Ascending aorta (tissue), 2 donors: Measurements from ENCODE around the gene RPS6KA4. TPM values are rescaled to one million over a fixed set of nuclear protein-coding genes. Genes with fewer than 3 reads are reported as not detected.

Experiments
- DNase-seq, 2 donors: peaks; one replicate each; pipeline ENCODE4 v3.0.0-alpha.2; 2019; ENCODE audit warnings: low spot score in 2 of 2
- H3K27ac ChIP-seq, 2 donors: fragments of 200-600 bp; sonication (generic); one replicate each; pipeline ENCODE4 v1.5.1; 2016 to 2017; ENCODE audit warnings: mild to moderate bottlenecking in 1 of 2
- H3K27me3 ChIP-seq: fragments of 200-600 bp; sonication (generic); one replicate; pipeline ENCODE4 v1.5.1; 2017
- H3K36me3 ChIP-seq, 2 donors: fragments of 200-600 bp; sonication (generic); one replicate each; pipeline ENCODE4 v1.5.1; 2016
- H3K4me1 ChIP-seq, 2 donors: fragments of 200-600 bp; sonication (generic); one replicate each; pipeline ENCODE4 v1.5.1; 2016 to 2017; ENCODE audit warnings: mild to moderate bottlenecking in 1 of 2
- H3K4me3 ChIP-seq, 2 donors: fragments of 200-600 bp; sonication (generic); one replicate each; pipeline ENCODE4 v1.5.1; 2016 to 2017; ENCODE audit warnings: mild to moderate bottlenecking in 1 of 2
- H3K9me3 ChIP-seq, 2 donors: fragments of 200-600 bp; sonication (generic); one replicate each; pipeline ENCODE4 v1.5.1; 2016
- CTCF ChIP-seq, 3 experiments: fragments of 200-600 bp in 2 of 3; fragments of 450-650 bp in 1 of 3; sonication (generic) in 2 of 3; IDR thresholded peaks; one replicate each; pipeline ENCODE4 v1.5.1; 2016 to 2019; ENCODE audit warnings: antibody characterized with exemption in 3 of 3, mild to moderate bottlenecking in 1 of 3, moderate library complexity in 1 of 3
- intact Hi-C: fragments of 100-400 bp; cut with DNase I; formaldehyde crosslinking; loops from one replicate; pipeline ENCODE4 v1.15.1; 2023
- total RNA-seq: library from RNA; depleted of rRNA; stranded (reverse); fragments of >200 nt; gene quantifications from one replicate; pipeline ENCODE4 v1.1.0, GENCODE V29; 2016

The RPS6KA4 gene
- total RNA-seq, 1 donor from 2014 or later, result 81.5 TPM

- Histone ChIP-seq H3K27ac (no peak overlapping the region), H3K9me3 (no peaks in the 10 kb centered on the region), H3K4me1 (no peaks in the 10 kb centered on the region), H3K27me3 (no peaks in the 10 kb centered on the region), H3K36me3 (peaks cover 57 to 72% of the 10 kb centered on the region in 2 donors), H3K4me3 (no peak overlapping the region)
- intact Hi-C loops, result no loop called here
- TF ChIP-seq CTCF (IDR thresholded peaks at IDR 0.05), result no peak
- no peak for DNase-seq
Observed at GRCh38 chr11:64368673-64369074, 9.7 kb downstream of the RPS6KA4 start.

- DNase-seq, result no peak
- Histone ChIP-seq H3K27ac (no peak overlapping the region), H3K27me3 (no peaks in the 10 kb centered on the region), H3K4me1 (no peaks in the 10 kb centered on the region), H3K9me3 (no peaks in the 10 kb centered on the region), H3K4me3 (no peak overlapping the region), H3K36me3 (peaks cover 57 to 64% of the 10 kb centered on the region in 2 donors)
- intact Hi-C loops, result loop anchor here (10.0 kb wide), 1 partner anchor 345 kb away; no protein-coding TSS in a partner anchor
- no peak for TF ChIP-seq CTCF (IDR thresholded peaks at IDR 0.05)
Observed at GRCh38 chr11:64369440-64370421, 10.8 kb downstream of the RPS6KA4 start.

- Histone ChIP-seq H3K9me3 (no peaks in the 10 kb centered on the region), H3K27ac (no peak overlapping the region), H3K27me3 (no peaks in the 10 kb centered on the region), H3K4me1 (no peaks in the 10 kb centered on the region), H3K4me3 (no peak overlapping the region), H3K36me3 (peaks cover 45 to 49% of the 10 kb centered on the region in 2 donors)
- intact Hi-C loops, result loop anchor here (10.0 kb wide), 1 partner anchor 344 kb away; no protein-coding TSS in a partner anchor
- TF ChIP-seq CTCF (IDR thresholded peaks at IDR 0.05), result no peak
- no peak for DNase-seq
Observed at GRCh38 chr11:64371201-64371600, 12.2 kb downstream of the RPS6KA4 start.

- Histone ChIP-seq H3K4me3 (no peak overlapping the region), H3K27me3 (no peaks in the 10 kb centered on the region), H3K4me1 (no peaks in the 10 kb centered on the region), H3K27ac (no peak overlapping the region), H3K36me3 (peaks cover 37 to 41% of the 10 kb centered on the region in 2 donors), H3K9me3 (no peaks in the 10 kb centered on the region)
- intact Hi-C loops, result loop anchor here (10.0 kb wide), 1 partner anchor 343 kb away; no protein-coding TSS in a partner anchor
- no peak for DNase-seq
- no peak for TF ChIP-seq CTCF (IDR thresholded peaks at IDR 0.05)
Observed at GRCh38 chr11:64372021-64372420, 13.1 kb downstream of the RPS6KA4 start.

GRCh38 chr11:64372802-64373597 lies 14.0 kb downstream of the RPS6KA4 start:
- no peak for DNase-seq
- no peak overlapping the region for H3K27ac ChIP-seq

More at GRCh38 chr11:64372802-64373597, 14.0 kb downstream of the RPS6KA4 start:
- TF ChIP-seq CTCF (IDR thresholded peaks at IDR 0.05), result no peak
- no peaks in the 10 kb centered on the region for H3K4me1 ChIP-seq
- H3K36me3 ChIP-seq, result peaks cover 29 to 31% of the 10 kb centered on the region in 2 donors
- H3K4me3 ChIP-seq, result no peak overlapping the region
- no peaks in the 10 kb centered on the region for H3K27me3 ChIP-seq
- intact Hi-C loops, result loop anchor here (10.0 kb wide), 1 partner anchor 342 kb away; no protein-coding TSS in a partner anchor
- H3K9me3 ChIP-seq, result no peaks in the 10 kb centered on the region
